Prostate gland (tissue), 2 donors: ENCODE measurements around the gene PTPRE. TPM values are rescaled to one million over a fixed set of nuclear protein-coding genes. Genes with fewer than 3 reads are reported as not detected.

Experiments
- DNase-seq: peaks from one replicate; pipeline ENCODE4 v3.0.0-alpha.2; 2019; ENCODE audit warnings: low spot score
- H3K27ac ChIP-seq, 2 donors: fragments of 200-600 bp; sonication (generic); 2 replicates each; pipeline ENCODE4 v1.5.1; 2017 to 2019
- H3K27me3 ChIP-seq: fragments of 200-600 bp; sonication (generic); replicated peaks from 2 replicates; pipeline ENCODE4 v1.5.1; 2019; ENCODE audit not compliant: insufficient read depth
- H3K36me3 ChIP-seq, 2 donors: fragments of 200-600 bp; sonication (generic); 1 replicate in 1 of 2; 2 replicates in 1 of 2; pipeline versions ENCODE4 v1.5.1 to v1.8.1; 2017 to 2019
- H3K4me1 ChIP-seq: fragments of 200-600 bp; sonication (generic); replicated peaks from 2 replicates; pipeline ENCODE4 v1.5.1; 2019
- H3K4me3 ChIP-seq, 2 donors: fragments of 200-600 bp; sonication (generic); 2 replicates each; pipeline ENCODE4 v1.5.1; 2017 to 2019
- H3K9me3 ChIP-seq: fragments of 200-600 bp; sonication (generic); 2 replicates; pipeline ENCODE4 v1.5.1; 2017
- POLR2A ChIP-seq: fragments of 450-650 bp; IDR thresholded peaks from one replicate; pipeline ENCODE4 v1.6.1; 2016; ENCODE audit warnings: antibody characterized with exemption, mild to moderate bottlenecking
- POLR2AphosphoS5 ChIP-seq: sonication (generic); formaldehyde crosslinking; IDR thresholded peaks from one replicate; pipeline ENCODE4 v1.6.1; 2017; ENCODE audit warnings: antibody characterized with exemption
- WGBS: methylation state at CpG from one replicate; pipeline ENCODE4 v1.1.5; 2018; 5-methylcytosine and 5-hydroxymethylcytosine counted together
- intact Hi-C: fragments of 100-400 bp; cut with DNase I; formaldehyde crosslinking; loops from one replicate; pipeline ENCODE4 v1.14.2; 2022
- total RNA-seq, 2 donors: library from RNA; depleted of rRNA; stranded (reverse); fragments of >200 nt; gene quantifications; one replicate each; pipeline ENCODE4 v1.1.0, GENCODE V29; 2016
- TF ChIP-seq, protein P1 (sequence below), 4 experiments: fragments of 200-600 bp in 2 of 4; fragments of 450-650 bp in 2 of 4; sonication (generic) in 2 of 4; IDR thresholded peaks; 1 replicate in 3 of 4; 2 replicates in 1 of 4; pipeline ENCODE4 v1.5.1; 2016 to 2019; ENCODE audit warnings: antibody characterized with exemption in 4 of 4, mild to moderate bottlenecking in 2 of 4, moderate library complexity in 2 of 4

PTPRE gene
- total RNA-seq, 2 donors from 2014 or later: 4.5 to 14.3 TPM

GRCh38 chr10:127935071-127935561 is 28.2 kb downstream of the PTPRE start:
- Histone ChIP-seq H3K4me3 (no peak overlapping the region), H3K36me3 (no peaks in the 10 kb centered on the region), H3K4me1 (no peaks in the 10 kb centered on the region), H3K27me3 (no peaks in the 10 kb centered on the region), H3K9me3 (no peaks in the 10 kb centered on the region), H3K27ac (no peak overlapping the region)
- 63% methylated on average over 16 of the region's 16 CpGs for WGBS
- TF ChIP-seq POLR2AphosphoS5: no peak
- TF ChIP-seq POLR2A: no peak
- TF ChIP-seq, protein P1, sequence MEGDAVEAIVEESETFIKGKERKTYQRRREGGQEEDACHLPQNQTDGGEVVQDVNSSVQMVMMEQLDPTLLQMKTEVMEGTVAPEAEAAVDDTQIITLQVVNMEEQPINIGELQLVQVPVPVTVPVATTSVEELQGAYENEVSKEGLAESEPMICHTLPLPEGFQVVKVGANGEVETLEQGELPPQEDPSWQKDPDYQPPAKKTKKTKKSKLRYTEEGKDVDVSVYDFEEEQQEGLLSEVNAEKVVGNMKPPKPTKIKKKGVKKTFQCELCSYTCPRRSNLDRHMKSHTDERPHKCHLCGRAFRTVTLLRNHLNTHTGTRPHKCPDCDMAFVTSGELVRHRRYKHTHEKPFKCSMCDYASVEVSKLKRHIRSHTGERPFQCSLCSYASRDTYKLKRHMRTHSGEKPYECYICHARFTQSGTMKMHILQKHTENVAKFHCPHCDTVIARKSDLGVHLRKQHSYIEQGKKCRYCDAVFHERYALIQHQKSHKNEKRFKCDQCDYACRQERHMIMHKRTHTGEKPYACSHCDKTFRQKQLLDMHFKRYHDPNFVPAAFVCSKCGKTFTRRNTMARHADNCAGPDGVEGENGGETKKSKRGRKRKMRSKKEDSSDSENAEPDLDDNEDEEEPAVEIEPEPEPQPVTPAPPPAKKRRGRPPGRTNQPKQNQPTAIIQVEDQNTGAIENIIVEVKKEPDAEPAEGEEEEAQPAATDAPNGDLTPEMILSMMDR (IDR thresholded peaks at IDR 0.05): no peak
- DNase-seq: no peak
- intact Hi-C loops: no loop called here

- DNase-seq: no peak
- Histone ChIP-seq H3K27me3 (no peaks in the 10 kb centered on the region), H3K36me3 (no peaks in the 10 kb centered on the region), H3K4me3 (no peak overlapping the region), H3K4me1 (no peaks in the 10 kb centered on the region), H3K9me3 (no peaks in the 10 kb centered on the region), H3K27ac (no peak overlapping the region)
- intact Hi-C loops: no loop called here
- TF ChIP-seq, protein P1 (IDR thresholded peaks at IDR 0.05): no peak
- no peak for TF ChIP-seq POLR2AphosphoS5
- no peak for TF ChIP-seq POLR2A
Observed at GRCh38 chr10:127937069-127937468, 30.2 kb downstream of the PTPRE start.

GRCh38 chr10:127937915-127938463 is 31.1 kb downstream of the PTPRE start:
- Histone ChIP-seq H3K9me3 (no peaks in the 10 kb centered on the region), H3K27me3 (no peaks in the 10 kb centered on the region), H3K36me3 (no peaks in the 10 kb centered on the region), H3K4me3 (no peak overlapping the region), H3K27ac (no peak overlapping the region), H3K4me1 (no peaks in the 10 kb centered on the region)
- intact Hi-C loops: no loop called here
- 56% methylated on average over 5 of the region's 5 CpGs for WGBS
- DNase-seq: no peak
- no peak for TF ChIP-seq POLR2AphosphoS5

GRCh38 chr10:127939786-127940330 is 33.0 kb downstream of the PTPRE start:
- Histone ChIP-seq H3K9me3 (no peaks in the 10 kb centered on the region), H3K27ac (no peak overlapping the region), H3K4me1 (no peaks in the 10 kb centered on the region), H3K4me3 (no peak overlapping the region), H3K36me3 (no peaks in the 10 kb centered on the region), H3K27me3 (no peaks in the 10 kb centered on the region)
- DNase-seq: no peak
- WGBS: 78% methylated on average over 4 of the region's 4 CpGs
- TF ChIP-seq POLR2AphosphoS5 (no peak), POLR2A (no peak)
- TF ChIP-seq, protein P1 (IDR thresholded peaks at IDR 0.05): no peak
- intact Hi-C loops: no loop called here

GRCh38 chr10:127940866-127941640 is 34.1 kb downstream of the PTPRE start:
- 78% methylated on average over 6 of the region's 6 CpGs for WGBS
- Histone ChIP-seq H3K4me1 (no peaks in the 10 kb centered on the region), H3K9me3 (no peaks in the 10 kb centered on the region), H3K36me3 (no peaks in the 10 kb centered on the region), H3K4me3 (no peak overlapping the region), H3K27me3 (no peaks in the 10 kb centered on the region), H3K27ac (no peak overlapping the region)
- no peak for DNase-seq
- TF ChIP-seq POLR2AphosphoS5: no peak
- TF ChIP-seq, protein P1 (IDR thresholded peaks at IDR 0.05): no peak
- TF ChIP-seq POLR2A: no peak
- intact Hi-C loops: no loop called here
